Mucosa of rectum (tissue), 2 donors: ENCODE measurements around the gene WSCD2.

ENCODE experiments used
- H3K27ac ChIP-seq, 2 donors: one replicate each; pipeline ENCODE4 v1.7.0; 2013; ENCODE audit warnings: inconsistent platforms in 2 of 2, low read depth in 2 of 2, low read length in 2 of 2
- H3K27me3 ChIP-seq, 2 donors: one replicate each; pipeline ENCODE4 v1.7.0; 2013; ENCODE audit warnings: low read length in 2 of 2; ENCODE audit not compliant: control insufficient read depth in 2 of 2, insufficient read depth in 2 of 2
- H3K36me3 ChIP-seq, 2 donors: one replicate each; pipeline ENCODE4 v1.7.0; 2013; ENCODE audit warnings: low read length in 2 of 2; ENCODE audit not compliant: control insufficient read depth in 2 of 2, insufficient read depth in 2 of 2
- H3K4me1 ChIP-seq, 2 donors: one replicate each; pipeline ENCODE4 v1.7.0; 2013; ENCODE audit warnings: low read length in 2 of 2, mild to moderate bottlenecking in 1 of 2; ENCODE audit not compliant: control insufficient read depth in 2 of 2, insufficient read depth in 2 of 2
- H3K4me3 ChIP-seq, 2 donors: one replicate each; pipeline ENCODE4 v1.7.0; 2013; ENCODE audit warnings: low read length in 2 of 2
- H3K9ac ChIP-seq, 2 donors: one replicate each; pipeline ENCODE4 v1.7.0; 2013; ENCODE audit warnings: low read length in 2 of 2, low read depth in 1 of 2, mild to moderate bottlenecking in 1 of 2
- H3K9me3 ChIP-seq, 2 donors: one replicate each; pipeline ENCODE4 v1.7.0; 2013; ENCODE audit warnings: low read length in 2 of 2; ENCODE audit not compliant: control insufficient read depth in 2 of 2
- donor health status: healthy.
- donor health status: Normal muscosa, but diverticular disease.

WSCD2 gene

DNA sequence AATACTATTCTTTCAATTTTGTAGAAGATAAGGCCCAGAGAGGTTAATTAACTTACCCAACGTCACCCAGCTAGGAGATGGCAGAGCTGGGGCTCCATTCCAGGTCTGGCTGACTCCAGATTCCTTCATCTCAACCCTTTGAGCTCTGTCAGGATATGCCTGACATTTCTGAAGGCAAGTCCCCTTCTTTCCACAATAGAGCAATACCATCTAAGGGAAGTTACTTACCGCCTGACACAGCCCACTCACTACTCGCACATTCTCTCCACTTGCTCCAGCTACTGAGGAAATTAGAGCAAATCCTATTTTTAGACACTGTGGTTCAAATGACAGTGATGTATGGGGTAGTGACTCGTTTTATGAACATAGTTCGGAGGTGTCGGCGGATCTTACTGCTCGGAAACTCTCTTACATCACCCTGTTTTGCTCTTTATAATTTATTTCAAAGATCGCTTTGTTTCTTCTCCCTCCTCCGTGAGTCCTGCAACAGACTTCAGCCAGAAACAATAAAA is 2.0 kb upstream of the WSCD2 start:
- no peaks in the 10 kb centered on the region for H3K36me3 ChIP-seq

DNA sequence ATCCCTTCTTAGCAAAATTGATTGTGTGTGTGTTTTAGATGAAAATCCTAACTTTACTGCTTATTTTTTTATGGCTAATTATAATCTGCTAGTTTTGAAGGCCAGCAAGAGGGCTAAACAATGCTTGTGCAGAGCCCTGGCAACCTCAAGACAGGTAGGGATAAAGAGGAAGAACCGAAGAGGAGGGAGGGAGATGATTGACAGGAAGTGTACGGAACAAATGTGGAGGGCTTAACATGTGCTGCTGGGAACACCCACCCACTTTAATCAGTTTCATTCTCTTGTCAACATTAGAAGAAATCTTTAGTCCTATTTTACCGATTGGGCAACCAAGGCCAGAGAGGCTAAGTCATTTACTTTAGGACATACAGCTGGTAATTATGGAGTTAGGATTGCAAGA is 1.4 kb upstream of the WSCD2 start:
- Histone ChIP-seq H3K27me3 (peaks cover 3 to 20% of the 10 kb centered on the region in 2 donors), H3K4me3 (no peak overlapping the region), H3K36me3 (no peaks in the 10 kb centered on the region), H3K9me3 (no peaks in the 10 kb centered on the region), H3K9ac (no peak overlapping the region), H3K27ac (no peak overlapping the region), H3K4me1 (peaks cover 0 to 3% of the 10 kb centered on the region in 2 donors)

More for the DNA sequence above, 2.0 kb upstream of the WSCD2 start:
- Histone ChIP-seq H3K9me3 (no peaks in the 10 kb centered on the region), H3K4me3 (no peak overlapping the region), H3K27me3 (peaks cover 3 to 14% of the 10 kb centered on the region in 2 donors), H3K4me1 (peaks cover 0 to 3% of the 10 kb centered on the region in 2 donors), H3K9ac (no peak overlapping the region), H3K27ac (no peak overlapping the region)

DNA sequence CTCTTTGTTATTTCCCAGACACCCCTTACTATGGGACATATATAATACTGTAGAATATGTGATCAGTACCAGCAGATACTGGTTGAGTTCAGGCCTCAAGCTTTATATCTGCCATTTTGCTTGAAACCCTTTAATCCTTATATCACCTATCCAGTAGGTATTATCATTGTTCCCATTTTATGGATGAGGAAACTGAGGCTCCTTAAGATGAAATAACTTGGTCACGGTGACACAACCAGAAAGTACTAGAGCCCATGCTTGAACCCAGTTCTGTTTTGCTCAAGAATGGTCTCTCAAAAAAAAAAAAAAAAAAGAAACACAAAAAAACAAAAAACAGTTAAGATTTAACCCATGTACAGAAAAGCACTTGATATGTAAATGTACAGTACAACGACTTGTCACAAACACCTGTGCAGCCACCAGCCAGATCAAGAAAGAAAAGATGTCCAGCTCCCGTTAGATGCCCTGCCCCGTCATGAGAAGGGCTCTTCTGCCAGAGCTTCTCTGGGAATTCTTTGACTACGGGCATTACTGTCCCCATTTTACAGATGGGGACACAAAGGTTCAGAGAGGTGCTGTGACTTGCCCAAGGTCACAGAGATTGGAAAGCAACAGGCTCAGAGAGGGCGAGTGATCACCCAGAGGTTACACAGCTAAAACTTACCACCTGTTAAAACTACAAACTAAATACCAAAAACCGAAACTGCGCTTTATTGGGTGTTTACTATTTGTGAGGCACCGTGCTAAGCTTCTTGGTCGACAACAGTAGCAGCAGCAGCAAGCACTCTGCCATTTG is 669 bp upstream of the WSCD2 start:
- Histone ChIP-seq H3K4me1 (peaks cover 0 to 3% of the 10 kb centered on the region in 2 donors), H3K27ac (no peak overlapping the region), H3K27me3 (peaks cover 3 to 21% of the 10 kb centered on the region in 2 donors), H3K9ac (no peak overlapping the region), H3K4me3 (no peak overlapping the region), H3K9me3 (no peaks in the 10 kb centered on the region), H3K36me3 (no peaks in the 10 kb centered on the region)

DNA sequence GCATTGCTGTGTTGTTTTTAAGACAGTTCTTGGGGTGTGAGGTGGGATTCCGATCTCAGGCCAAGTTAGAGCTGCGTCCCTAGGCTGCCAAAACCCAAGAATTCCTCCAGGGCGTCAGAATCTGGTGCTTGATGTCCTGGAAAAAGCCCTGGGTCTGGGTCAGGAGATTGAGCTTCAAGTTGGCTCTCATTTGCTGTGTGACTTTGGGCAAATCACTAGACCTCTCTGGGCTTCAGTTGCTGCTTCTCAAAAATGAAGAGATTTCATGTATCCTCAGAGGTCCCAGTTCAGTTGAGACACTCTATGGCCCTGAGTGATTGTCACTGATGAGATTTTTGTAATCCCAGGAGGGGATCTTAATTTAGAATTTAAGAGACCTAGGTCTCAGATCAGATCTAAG is 1.9 kb downstream of the WSCD2 start:
- Histone ChIP-seq H3K36me3 (no peaks in the 10 kb centered on the region), H3K9me3 (no peaks in the 10 kb centered on the region), H3K9ac (no peak overlapping the region), H3K4me1 (peaks cover 0 to 3% of the 10 kb centered on the region in 2 donors), H3K27ac (no peak overlapping the region), H3K27me3 (peaks cover 3 to 23% of the 10 kb centered on the region in 2 donors), H3K4me3 (no peak overlapping the region)

DNA sequence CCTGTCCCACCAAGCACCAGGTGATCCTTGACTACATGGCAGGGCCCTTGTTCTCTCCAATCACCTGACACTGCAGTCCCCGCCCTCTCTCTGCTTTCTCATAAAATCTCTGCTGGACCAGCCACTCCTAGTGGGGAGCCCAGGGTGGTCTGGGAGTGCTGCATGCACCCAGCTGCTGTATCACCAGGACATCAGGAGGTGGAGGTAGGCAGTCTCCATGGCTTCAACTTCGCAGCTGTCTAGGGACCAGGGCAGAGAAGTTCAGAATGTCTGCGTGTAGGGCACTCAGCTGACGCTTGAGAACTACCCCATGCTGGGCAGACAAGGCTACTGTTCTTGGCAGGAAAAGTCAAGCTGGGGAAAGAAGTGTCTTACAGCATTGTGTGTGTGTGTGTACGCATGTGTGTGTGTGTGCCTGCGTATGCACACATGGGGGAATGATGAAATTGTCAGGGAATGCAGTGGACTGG is 2.6 kb downstream of the WSCD2 start:
- no peak overlapping the region for H3K9ac ChIP-seq
- H3K27ac ChIP-seq, result no peak overlapping the region
- H3K4me3 ChIP-seq, result no peak overlapping the region
- H3K27me3 ChIP-seq, result peaks cover 3 to 23% of the 10 kb centered on the region in 2 donors
- H3K36me3 ChIP-seq, result no peaks in the 10 kb centered on the region
- no peaks in the 10 kb centered on the region for H3K9me3 ChIP-seq
- peaks cover 0 to 3% of the 10 kb centered on the region in 2 donors for H3K4me1 ChIP-seq

DNA sequence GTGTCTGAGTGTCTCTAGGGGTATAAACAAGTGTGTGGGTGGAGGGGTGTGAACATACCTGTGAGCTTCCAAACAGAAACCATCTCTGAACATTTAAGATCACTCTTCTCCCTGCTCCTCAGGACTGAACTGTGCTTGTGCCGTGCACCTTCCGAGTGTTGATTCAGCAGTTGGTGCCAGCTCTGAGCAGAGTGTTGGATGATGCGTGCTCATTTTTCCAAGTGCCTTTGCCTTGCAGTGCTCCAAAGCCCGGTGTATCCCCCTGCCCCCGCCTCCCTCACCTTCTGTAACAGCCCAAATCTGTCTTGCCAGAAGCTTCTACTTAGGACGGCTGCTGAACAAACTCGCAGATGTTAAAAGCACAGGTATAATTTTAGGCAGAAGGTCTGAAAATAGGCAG is 4.4 kb downstream of the WSCD2 start:
- Histone ChIP-seq H3K4me3 (no peak overlapping the region), H3K9me3 (no peaks in the 10 kb centered on the region), H3K9ac (no peak overlapping the region), H3K27ac (no peak overlapping the region), H3K27me3 (peaks cover 3 to 23% of the 10 kb centered on the region in 2 donors), H3K36me3 (no peaks in the 10 kb centered on the region), H3K4me1 (peaks cover 0 to 3% of the 10 kb centered on the region in 2 donors)

DNA sequence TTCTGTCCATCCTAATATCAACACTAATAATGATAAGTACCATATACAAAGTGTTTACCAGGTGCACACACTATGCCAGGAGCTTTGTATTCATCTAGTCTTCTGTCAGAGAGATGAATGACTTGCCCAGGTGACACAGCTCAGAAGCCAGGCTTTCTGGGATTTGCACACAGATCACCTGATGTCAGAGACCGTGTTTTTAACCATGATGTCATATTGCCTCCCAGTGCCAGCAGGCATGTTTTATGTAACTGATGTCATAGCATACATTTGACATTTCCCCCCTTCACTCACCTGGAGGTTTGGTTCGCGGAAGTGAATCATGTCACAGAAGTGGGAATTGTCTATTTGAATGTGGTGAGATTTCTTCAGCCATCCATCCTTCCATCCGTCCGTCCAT is 5.7 kb downstream of the WSCD2 start:
- no peaks in the 10 kb centered on the region for H3K4me1 ChIP-seq
- H3K4me3 ChIP-seq, result no peak overlapping the region
- H3K9me3 ChIP-seq, result no peaks in the 10 kb centered on the region
- H3K27me3 ChIP-seq, result peaks cover 0 to 20% of the 10 kb centered on the region in 2 donors
- H3K27ac ChIP-seq, result no peak overlapping the region
- H3K9ac ChIP-seq, result no peak overlapping the region
- H3K36me3 ChIP-seq, result no peaks in the 10 kb centered on the region

DNA sequence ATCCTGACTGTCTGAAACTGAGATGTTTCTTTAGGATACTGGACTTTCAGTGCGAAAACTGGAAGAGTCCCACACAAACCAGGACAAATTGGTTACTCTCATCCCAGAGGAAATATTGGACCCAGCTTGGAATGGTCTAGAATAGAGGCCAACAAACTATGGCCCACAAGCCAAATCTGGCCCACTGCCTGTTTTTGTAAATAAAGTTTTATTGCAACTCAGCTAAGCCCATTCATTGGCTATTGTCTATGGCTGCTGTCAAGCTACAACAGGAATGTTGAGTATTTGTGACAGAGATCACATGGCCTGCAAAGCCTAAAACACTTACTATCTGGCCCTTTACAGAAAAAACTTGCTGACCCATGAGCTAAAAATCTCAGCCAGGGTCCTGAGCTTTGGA is 6.5 kb downstream of the WSCD2 start:
- H3K9ac ChIP-seq, result no peak overlapping the region
- no peaks in the 10 kb centered on the region for H3K4me1 ChIP-seq
- no peaks in the 10 kb centered on the region for H3K36me3 ChIP-seq
- H3K4me3 ChIP-seq, result no peak overlapping the region
- peaks cover 0 to 14% of the 10 kb centered on the region in 2 donors for H3K27me3 ChIP-seq
- H3K27ac ChIP-seq, result no peak overlapping the region
- H3K9me3 ChIP-seq, result no peaks in the 10 kb centered on the region

DNA sequence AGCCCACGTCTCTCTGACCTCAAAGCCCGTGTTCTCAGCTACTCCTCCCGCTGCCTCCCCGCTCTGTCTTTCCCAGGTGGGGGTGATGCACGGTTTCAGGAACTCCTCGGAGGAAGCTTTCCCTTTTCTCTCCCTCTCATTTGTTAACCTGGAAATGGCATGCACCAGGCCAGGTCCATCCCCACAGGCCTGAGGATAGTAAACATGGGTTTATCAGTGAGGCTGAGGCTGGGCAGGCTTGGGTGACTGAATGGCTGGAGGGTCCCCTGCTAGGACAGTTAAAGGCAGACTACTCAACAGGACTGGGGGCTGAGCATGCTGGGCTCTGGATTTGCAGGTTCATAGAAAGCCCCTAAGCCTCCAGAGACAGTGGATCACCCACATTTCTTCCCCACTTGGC is 7.6 kb downstream of the WSCD2 start:
- Histone ChIP-seq H3K27ac (no peak overlapping the region), H3K9me3 (no peaks in the 10 kb centered on the region), H3K36me3 (no peaks in the 10 kb centered on the region), H3K4me3 (no peak overlapping the region), H3K27me3 (peaks cover 0 to 11% of the 10 kb centered on the region in 2 donors), H3K4me1 (no peaks in the 10 kb centered on the region), H3K9ac (no peak overlapping the region)

DNA sequence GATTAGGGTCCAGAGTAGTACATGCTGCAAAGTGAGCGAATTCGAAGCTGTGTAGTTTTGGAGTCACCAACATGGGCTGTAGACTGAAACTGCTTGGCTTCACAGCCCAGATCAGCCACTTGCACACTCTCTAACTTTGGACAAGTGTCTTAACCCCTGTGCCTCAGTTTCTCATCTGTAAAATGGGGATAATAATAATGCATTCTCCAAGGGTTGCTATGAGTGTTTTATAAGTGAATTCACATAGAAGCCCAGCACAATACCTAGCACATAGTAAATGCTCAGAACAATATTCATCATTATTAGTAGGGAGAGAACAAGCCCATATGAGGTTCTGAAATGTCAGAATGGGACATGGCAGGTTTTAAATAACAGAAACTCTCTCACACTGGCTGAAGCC is 10.4 kb downstream of the WSCD2 start:
- Histone ChIP-seq H3K27ac (no peak overlapping the region), H3K27me3 (peaks cover 0 to 2% of the 10 kb centered on the region in 2 donors), H3K4me1 (no peaks in the 10 kb centered on the region), H3K4me3 (no peak overlapping the region), H3K9ac (no peak overlapping the region), H3K36me3 (no peaks in the 10 kb centered on the region), H3K9me3 (no peaks in the 10 kb centered on the region)
